ENCODE measurements around the gene CD109. TPM values are rescaled to one million over a fixed set of nuclear protein-coding genes. Genes with fewer than 3 reads are reported as not detected.
"Not testable (repeated sequence)": the region's sequence is repeated elsewhere in the genome, so short reads cannot be mapped to it uniquely, and the experiment has no call there.

Gene CD109
- total RNA-seq, 1 experiment from 2014 or later = 46.1 TPM

DNA sequence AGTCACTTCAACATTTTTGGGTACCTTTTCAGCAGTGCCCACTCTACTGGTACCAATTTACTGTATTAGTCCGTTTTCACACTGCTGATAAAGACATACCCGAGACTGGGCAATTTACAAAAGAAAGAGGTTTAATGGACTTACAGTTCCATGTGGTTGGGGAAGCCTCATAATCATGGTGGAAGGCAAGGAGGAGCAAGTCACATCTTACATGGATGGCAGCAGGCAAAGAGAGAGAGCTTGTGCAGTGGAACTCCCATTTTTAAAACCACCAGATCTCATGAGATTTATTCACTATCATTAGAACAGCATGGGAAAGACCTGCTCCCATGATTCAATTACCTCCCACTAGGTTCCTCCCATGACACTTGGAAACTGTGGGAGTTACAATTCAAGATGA, 12.4 kb upstream of the CD109 start:
- in situ Hi-C loops (cut with HindIII; ENCODE audit: low pct_unique_long_range_greater_than_20kb, low sequenced_read_pairs); BruUV-seq (replicated peaks); H3K4me3 ChIP-seq (ENCODE audit: low read depth in 2 of 2, low read length in 2 of 2); H3K27ac ChIP-seq (ENCODE audit: low read length); ATAC-seq; POLR2A ChIA-PET; H3K36me3 ChIP-seq (ENCODE audit: control insufficient read depth, insufficient read depth, low read length); H3K9me3 ChIP-seq (ENCODE audit: control insufficient read depth, insufficient read depth, low read depth, low read length); DNase-seq (ENCODE audit: low read depth, low spot score); H3K4me1 ChIP-seq (ENCODE audit: control insufficient read depth, insufficient read depth, low read length); CTCF ChIA-PET; intact Hi-C loops (cut with micrococcal nuclease; ENCODE audit: unreplicated experiment); H3K27me3 ChIP-seq (ENCODE audit: control insufficient read depth, insufficient read depth, low read length): not testable (repeated sequence)

DNA sequence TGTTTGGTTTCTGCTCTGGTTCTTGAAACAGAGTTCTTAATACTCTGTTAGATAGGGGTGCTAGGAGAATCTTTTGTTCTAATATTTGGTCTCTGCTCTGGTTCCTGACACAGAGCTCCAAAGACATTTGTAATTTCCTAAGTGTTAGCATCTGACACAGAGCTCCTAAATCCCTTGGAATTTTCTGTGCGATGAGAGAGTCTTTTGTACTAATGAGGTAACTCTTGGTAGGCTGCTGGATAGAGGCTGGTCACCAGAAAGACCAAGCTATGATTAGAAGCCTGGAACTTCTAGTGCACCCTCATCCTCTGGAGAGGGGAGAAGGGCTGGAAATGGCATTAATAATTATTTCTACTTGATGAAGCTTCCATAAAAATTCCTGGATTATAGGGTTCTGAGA, 7.7 kb upstream of the CD109 start:
- CTCF ChIA-PET = interaction anchor here (0.7 kb wide), 1 partner anchor 490 kb away, joined by 5 read pairs; no protein-coding TSS in a partner anchor
- POLR2A ChIA-PET = no interaction called here
- TF ChIP-seq TCF7L2 (IDR thresholded peaks at IDR 0.05; ENCODE audit: low read depth, low read length) = no peak
- peaks cover 4% of the 10 kb centered on the region; the same call in 1 of the 2 replicates for H3K9me3 ChIP-seq (ENCODE audit: control insufficient read depth, insufficient read depth, low read depth, low read length)
- H3K4me1 ChIP-seq (ENCODE audit: control insufficient read depth, insufficient read depth, low read length) = no peaks in the 10 kb centered on the region
- H3K4me3 ChIP-seq (ENCODE audit: low read depth in 2 of 2, low read length in 2 of 2) = no peak overlapping the region
- H3K27ac ChIP-seq (ENCODE audit: low read length) = no peak overlapping the region
- BruUV-seq (replicated peaks) = no TSS peak
- no peaks in the 10 kb centered on the region for H3K27me3 ChIP-seq (ENCODE audit: control insufficient read depth, insufficient read depth, low read length)
- H3K36me3 ChIP-seq (ENCODE audit: control insufficient read depth, insufficient read depth, low read length) = no peaks in the 10 kb centered on the region
- in situ Hi-C loops (cut with HindIII; ENCODE audit: low pct_unique_long_range_greater_than_20kb, low sequenced_read_pairs) (no loop called here), intact Hi-C loops (cut with micrococcal nuclease; ENCODE audit: unreplicated experiment) (no loop called here)
- ATAC-seq (no peak), DNase-seq (ENCODE audit: low read depth, low spot score) (no peak)

DNA sequence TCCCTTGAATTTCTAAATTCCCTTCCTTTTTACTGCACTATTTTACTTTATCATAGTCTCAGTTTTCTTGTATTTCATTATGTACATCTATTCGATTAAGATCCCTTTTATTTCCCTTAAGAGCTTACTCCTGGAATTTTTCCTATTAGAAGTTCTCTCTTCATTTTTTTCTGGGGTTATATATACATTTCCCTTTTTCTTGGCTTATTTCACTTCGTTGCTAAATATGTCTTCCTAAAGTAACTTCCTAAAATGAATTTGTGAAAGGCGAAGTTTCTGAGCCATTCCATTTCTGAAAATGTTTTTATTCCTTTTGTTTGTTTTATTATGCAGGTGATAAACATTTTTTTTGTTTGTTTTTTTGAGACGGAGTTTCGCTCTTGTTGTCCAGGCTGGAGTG, 5.9 kb upstream of the CD109 start:
- in situ Hi-C loops (cut with HindIII; ENCODE audit: low pct_unique_long_range_greater_than_20kb, low sequenced_read_pairs) = no loop called here
- ChIA-PET POLR2A (no interaction called here), CTCF (no interaction called here)
- Histone ChIP-seq H3K27me3 (ENCODE audit: control insufficient read depth, insufficient read depth, low read length) (no peaks in the 10 kb centered on the region), H3K4me1 (ENCODE audit: control insufficient read depth, insufficient read depth, low read length) (peaks cover 7% of the 10 kb centered on the region), H3K27ac (ENCODE audit: low read length) (no peak overlapping the region), H3K9me3 (ENCODE audit: control insufficient read depth, insufficient read depth, low read depth, low read length) (peaks cover 4% of the 10 kb centered on the region; the same call in 1 of the 2 replicates), H3K4me3 (ENCODE audit: low read depth in 2 of 2, low read length in 2 of 2) (no peak overlapping the region), H3K36me3 (ENCODE audit: control insufficient read depth, insufficient read depth, low read length) (no peaks in the 10 kb centered on the region)
- no TSS peak for BruUV-seq (replicated peaks)
- intact Hi-C loops (cut with micrococcal nuclease; ENCODE audit: unreplicated experiment) = no loop called here
- DNase-seq (ENCODE audit: low read depth, low spot score) = no peak
- no peak for ATAC-seq
- TF ChIP-seq, protein P1, sequence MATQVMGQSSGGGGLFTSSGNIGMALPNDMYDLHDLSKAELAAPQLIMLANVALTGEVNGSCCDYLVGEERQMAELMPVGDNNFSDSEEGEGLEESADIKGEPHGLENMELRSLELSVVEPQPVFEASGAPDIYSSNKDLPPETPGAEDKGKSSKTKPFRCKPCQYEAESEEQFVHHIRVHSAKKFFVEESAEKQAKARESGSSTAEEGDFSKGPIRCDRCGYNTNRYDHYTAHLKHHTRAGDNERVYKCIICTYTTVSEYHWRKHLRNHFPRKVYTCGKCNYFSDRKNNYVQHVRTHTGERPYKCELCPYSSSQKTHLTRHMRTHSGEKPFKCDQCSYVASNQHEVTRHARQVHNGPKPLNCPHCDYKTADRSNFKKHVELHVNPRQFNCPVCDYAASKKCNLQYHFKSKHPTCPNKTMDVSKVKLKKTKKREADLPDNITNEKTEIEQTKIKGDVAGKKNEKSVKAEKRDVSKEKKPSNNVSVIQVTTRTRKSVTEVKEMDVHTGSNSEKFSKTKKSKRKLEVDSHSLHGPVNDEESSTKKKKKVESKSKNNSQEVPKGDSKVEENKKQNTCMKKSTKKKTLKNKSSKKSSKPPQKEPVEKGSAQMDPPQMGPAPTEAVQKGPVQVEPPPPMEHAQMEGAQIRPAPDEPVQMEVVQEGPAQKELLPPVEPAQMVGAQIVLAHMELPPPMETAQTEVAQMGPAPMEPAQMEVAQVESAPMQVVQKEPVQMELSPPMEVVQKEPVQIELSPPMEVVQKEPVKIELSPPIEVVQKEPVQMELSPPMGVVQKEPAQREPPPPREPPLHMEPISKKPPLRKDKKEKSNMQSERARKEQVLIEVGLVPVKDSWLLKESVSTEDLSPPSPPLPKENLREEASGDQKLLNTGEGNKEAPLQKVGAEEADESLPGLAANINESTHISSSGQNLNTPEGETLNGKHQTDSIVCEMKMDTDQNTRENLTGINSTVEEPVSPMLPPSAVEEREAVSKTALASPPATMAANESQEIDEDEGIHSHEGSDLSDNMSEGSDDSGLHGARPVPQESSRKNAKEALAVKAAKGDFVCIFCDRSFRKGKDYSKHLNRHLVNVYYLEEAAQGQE (IDR thresholded peaks at IDR 0.05; ENCODE audit: insufficient read depth in 1 of 2, low read depth in 2 of 2, low read length in 1 of 2) = no peak
- TF ChIP-seq SIN3A (IDR thresholded peaks at IDR 0.05; ENCODE audit: borderline replicate concordance, insufficient read depth, low read depth, low read length) = no peak
- TF ChIP-seq TCF7L2 (IDR thresholded peaks at IDR 0.05; ENCODE audit: low read depth, low read length) = no peak
- TF ChIP-seq, protein P2, sequence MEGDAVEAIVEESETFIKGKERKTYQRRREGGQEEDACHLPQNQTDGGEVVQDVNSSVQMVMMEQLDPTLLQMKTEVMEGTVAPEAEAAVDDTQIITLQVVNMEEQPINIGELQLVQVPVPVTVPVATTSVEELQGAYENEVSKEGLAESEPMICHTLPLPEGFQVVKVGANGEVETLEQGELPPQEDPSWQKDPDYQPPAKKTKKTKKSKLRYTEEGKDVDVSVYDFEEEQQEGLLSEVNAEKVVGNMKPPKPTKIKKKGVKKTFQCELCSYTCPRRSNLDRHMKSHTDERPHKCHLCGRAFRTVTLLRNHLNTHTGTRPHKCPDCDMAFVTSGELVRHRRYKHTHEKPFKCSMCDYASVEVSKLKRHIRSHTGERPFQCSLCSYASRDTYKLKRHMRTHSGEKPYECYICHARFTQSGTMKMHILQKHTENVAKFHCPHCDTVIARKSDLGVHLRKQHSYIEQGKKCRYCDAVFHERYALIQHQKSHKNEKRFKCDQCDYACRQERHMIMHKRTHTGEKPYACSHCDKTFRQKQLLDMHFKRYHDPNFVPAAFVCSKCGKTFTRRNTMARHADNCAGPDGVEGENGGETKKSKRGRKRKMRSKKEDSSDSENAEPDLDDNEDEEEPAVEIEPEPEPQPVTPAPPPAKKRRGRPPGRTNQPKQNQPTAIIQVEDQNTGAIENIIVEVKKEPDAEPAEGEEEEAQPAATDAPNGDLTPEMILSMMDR (IDR thresholded peaks at IDR 0.05) = no peak

All from Panc1 (cell line).